Epithelial cell of proximal tubule (primary cell): ENCODE data around the gene CAMKMT. TPM values are rescaled to one million over a fixed set of nuclear protein-coding genes. Genes with fewer than 3 reads are reported as not detected.

Source experiments
- DNase-seq: peaks from one replicate; pipeline ENCODE4 v3.0.0-alpha.2; 2011; ENCODE audit warnings: low read depth
- H3K4me3 ChIP-seq: 2 replicates; pipeline ENCODE4 v1.5.1; 2011; ENCODE audit warnings: low read depth, mild to moderate bottlenecking, low read length
- CTCF ChIP-seq: conservative IDR thresholded peaks from 2 replicates; pipeline ENCODE4 v1.5.1; 2012; ENCODE audit warnings: low read depth, mild to moderate bottlenecking, low read length
- total RNA-seq: library from RNA; depleted of rRNA; stranded (reverse); fragments of >200 nt; gene quantifications from 2 replicates; pipeline ENCODE4 v1.2.3, GENCODE V29; 2015

The CAMKMT gene
- total RNA-seq, 1 donor from 2014 or later, result 2.4 TPM

GRCh38 chr2:44433895-44434294 lies 72.1 kb downstream of the CAMKMT start:
- no peak for DNase-seq
- no peak overlapping the region for H3K4me3 ChIP-seq
- TF ChIP-seq CTCF, result no peak

DNA sequence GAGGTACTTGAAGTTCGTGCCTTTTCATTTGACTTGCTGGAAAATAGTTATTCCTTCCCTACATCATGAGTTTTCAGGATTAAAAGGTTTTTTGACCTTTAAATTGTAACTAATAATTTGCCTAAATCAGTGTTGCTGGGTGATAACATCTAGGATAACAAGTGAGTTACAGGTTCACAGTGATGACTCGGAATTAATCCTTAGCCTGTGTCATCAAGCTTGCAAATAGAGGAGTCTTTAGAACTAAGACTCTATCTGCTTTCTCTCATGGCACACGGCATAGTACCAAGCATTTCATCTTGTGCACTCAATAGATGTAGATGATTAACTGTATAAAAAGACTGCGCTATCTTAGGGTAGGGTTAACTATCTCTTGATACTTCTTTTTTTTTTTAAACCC lies 79.5 kb downstream of the CAMKMT start:
- no peak for TF ChIP-seq CTCF
- H3K4me3 ChIP-seq, result no peak overlapping the region
- DNase-seq, result no peak

GRCh38 chr2:44442019-44442418 lies 80.3 kb downstream of the CAMKMT start:
- no peak for DNase-seq
- no peak overlapping the region for H3K4me3 ChIP-seq
- no peak for TF ChIP-seq CTCF

DNA sequence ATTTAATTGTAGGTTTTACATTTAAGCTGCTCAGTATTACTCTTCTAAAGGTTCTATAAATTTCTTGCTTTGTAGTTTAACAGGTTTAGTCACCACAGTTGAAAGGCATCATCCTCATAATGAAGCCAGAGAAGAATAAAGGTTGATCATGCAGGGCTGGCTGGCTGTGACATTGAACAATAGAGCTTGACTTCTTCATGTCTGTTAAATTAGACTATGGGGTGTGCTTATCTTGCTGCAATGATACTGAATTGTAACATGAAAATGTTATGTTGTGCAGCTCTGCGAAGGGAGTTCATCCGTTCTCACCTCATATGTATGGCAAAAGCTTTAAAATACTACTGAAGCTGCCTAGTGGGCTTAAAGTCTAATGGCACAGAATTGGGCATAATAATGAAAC lies 81.8 kb downstream of the CAMKMT start:
- DNase-seq, result no peak
- no peak for TF ChIP-seq CTCF
- no peak overlapping the region for H3K4me3 ChIP-seq

DNA sequence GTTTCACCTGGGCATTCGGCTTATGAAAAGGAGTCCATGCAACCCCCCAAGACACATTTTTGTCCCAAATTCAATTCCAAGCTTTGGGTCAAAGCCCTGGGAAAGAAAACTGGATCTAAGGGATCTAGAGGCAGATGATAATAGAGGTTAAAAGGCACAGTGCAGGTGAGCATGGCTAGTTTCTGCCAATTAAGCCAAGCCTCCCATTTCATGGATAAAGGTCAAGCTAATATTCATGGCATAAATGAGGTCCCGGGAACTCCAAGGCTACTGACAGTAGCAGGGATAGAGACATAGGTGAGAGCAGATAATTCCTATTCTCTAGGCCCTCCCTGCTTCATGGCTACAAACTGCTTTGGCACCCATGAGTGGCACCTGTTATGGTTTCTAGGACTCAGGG lies 83.1 kb downstream of the CAMKMT start:
- DNase-seq, result no peak
- no peak overlapping the region for H3K4me3 ChIP-seq
- no peak for TF ChIP-seq CTCF

DNA sequence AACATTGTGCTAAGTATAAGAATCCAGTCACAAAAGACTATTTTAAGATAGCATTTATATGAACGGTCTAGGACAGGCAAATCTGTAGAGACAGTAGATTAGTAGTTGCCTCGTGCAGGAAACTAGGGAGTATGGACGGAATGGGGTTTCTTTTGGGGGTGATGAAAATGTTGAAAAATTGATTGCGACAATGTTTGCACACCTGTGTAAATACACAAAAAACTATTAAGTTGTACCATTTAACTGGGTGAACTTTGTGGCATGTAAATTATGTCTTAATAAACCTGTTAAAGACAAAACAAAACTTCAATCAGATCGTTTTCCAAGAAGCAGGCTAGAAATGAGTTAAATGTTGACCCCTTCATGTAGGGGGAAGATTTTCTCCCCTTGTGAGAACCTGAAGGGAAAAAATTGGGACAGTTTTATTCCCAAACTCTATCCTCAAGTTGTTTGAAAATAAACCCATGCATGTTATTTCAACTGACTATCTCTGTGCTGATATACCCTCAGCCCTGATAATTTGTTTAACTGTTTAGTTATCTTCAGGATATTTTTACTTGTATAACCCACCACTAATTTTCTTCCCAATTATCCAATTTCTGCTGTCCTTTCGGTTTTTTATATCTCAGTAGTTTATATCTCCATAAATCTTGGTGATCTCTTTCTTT lies 87.2 kb downstream of the CAMKMT start:
- DNase-seq, result no peak
- no peak for TF ChIP-seq CTCF

DNA sequence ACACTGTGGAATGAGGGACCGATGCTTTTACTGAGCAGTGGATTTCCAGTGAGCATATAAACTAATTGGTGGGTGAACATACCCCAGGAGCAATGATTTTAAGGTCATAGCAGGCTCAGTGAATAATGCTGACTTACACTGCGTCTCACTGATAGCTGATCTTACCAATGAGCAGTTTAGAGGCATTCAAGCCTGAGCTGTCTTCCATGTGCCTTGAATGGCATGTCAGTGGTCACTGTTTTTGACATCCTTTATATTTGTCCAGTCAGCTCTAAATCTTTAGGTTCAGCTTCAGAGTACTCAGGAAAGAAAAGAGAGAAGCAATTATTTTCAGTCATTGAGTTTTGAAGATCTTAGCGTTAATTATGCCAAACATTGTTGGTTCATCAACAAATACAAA lies 88.3 kb downstream of the CAMKMT start:
- H3K4me3 ChIP-seq, result no peak overlapping the region
- no peak for DNase-seq
- TF ChIP-seq CTCF, result no peak

More for the DNA sequence above, 87.2 kb downstream of the CAMKMT start:
- H3K4me3 ChIP-seq, result no peak overlapping the region
